GM12874 (cell line): ENCODE measurements around the gene ANKHD1.

Experiments
- TF ChIP-seq, protein P1 (sequence below): IDR thresholded peaks from 2 replicates; pipeline ENCODE4 v1.5.1; 2011; ENCODE audit warnings: low read depth, mild to moderate bottlenecking, control low read depth, low read length, moderate library complexity; ENCODE audit not compliant: insufficient read depth

Gene ANKHD1

DNA sequence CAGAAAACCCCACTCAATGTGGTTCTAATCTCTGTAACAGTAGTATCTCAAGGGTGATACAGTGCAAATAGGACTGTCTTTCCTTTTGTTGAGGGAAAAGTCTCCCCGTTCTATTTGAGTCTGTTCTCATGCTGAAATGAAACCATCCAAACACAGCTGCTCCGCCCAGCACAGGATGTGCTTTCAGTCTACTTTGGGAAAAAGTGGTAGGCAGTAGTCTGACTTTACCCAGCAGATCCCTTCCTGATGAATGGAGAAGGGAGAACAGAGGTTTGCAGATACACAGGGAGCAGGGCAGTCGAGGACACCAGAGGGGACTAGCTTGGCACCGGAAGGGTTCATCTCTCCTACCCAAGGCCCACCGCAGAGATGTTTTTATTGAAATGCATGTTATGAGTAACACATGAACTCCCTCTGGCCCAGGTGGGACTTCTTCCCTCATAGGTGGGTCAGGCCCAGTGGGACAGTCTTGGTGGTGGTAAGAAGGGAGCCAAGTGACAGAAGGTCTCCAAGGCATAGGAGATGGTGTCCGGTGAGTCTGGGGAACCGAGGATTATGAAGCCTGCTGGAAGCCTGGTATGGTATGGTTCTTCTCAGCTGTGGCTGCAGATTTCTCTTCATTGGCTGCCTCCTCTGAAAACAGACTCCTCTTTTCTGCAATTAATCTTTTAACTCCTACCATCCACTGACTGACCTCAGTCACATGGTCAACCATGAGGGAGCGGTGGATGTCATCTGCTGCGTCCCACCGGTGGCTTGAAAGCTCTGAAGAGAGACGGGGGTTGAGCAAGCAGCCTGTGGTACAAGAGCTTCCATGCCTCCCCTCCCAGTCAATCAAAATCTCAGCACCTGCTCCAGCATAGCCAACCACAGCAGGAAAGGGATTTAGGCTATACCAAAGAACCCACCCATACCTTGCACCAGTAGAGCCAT, 148.8 kb downstream of the ANKHD1 start:
- TF ChIP-seq, protein P1, sequence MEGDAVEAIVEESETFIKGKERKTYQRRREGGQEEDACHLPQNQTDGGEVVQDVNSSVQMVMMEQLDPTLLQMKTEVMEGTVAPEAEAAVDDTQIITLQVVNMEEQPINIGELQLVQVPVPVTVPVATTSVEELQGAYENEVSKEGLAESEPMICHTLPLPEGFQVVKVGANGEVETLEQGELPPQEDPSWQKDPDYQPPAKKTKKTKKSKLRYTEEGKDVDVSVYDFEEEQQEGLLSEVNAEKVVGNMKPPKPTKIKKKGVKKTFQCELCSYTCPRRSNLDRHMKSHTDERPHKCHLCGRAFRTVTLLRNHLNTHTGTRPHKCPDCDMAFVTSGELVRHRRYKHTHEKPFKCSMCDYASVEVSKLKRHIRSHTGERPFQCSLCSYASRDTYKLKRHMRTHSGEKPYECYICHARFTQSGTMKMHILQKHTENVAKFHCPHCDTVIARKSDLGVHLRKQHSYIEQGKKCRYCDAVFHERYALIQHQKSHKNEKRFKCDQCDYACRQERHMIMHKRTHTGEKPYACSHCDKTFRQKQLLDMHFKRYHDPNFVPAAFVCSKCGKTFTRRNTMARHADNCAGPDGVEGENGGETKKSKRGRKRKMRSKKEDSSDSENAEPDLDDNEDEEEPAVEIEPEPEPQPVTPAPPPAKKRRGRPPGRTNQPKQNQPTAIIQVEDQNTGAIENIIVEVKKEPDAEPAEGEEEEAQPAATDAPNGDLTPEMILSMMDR: no peak

DNA sequence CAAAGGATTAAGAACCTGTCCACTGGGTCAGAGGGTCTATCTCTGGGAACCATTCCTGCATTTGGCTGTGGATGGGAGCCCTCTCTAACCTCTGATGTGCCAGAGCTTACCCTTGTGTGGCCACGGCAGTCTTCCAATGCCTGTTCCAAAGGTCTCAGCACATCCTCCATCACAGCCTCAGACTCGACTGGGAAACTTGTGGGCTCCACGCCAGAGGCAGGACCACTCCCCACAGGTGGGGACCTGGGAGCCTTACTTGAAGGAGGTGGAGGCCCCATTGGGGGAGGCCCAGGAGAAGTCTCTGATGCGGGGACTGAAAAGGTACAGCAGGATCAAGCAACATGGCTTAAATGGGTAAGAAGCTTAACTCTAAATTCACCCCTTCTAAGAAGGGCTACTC, 150.2 kb downstream of the ANKHD1 start:
- TF ChIP-seq, protein P1: no peak

DNA sequence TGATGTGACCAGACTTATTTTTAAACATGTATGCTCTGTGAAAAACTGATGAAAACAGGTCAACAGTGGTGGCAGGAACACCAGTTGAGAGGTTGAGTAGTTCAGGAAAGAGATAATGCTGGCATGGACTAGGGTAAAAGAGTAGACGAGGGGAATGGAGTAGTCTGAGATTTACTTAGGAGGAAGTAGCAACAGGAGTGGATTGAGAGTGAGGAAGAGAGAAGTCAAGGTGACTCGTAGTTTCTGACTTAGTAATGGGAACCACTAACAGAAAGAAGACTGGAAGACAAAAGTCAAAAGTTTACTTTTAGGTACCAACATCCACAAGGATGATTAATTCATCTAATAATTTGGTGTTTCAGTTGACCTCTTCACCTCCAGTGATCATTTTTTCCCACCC, 152.0 kb downstream of the ANKHD1 start:
- TF ChIP-seq, protein P1: no peak

DNA sequence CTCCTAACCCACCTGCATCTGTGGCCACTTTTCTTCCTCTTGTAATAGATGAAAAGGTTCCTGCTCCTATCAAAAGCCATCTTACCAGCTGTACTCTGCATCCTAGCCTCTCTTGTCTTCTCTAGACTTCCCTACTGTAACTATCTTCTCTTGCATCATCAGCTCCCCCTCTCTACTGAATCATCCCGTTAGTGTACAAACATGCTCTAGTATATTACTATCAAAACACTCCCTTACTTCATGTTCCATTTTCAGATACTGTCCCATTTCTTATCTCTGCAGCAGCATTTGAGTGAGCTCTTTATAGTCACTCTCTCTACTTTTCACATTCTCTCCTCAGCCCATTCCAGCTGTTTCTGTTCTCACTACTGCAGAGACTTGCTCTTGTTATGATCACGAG, 152.8 kb downstream of the ANKHD1 start:
- TF ChIP-seq, protein P1: no peak

GRCh38 chr5:140555747-140556312, 154.2 kb downstream of the ANKHD1 start:
- TF ChIP-seq, protein P1: no peak

- TF ChIP-seq, protein P1: no peak
Observed at GRCh38 chr5:140556438-140556837, 154.8 kb downstream of the ANKHD1 start.

DNA sequence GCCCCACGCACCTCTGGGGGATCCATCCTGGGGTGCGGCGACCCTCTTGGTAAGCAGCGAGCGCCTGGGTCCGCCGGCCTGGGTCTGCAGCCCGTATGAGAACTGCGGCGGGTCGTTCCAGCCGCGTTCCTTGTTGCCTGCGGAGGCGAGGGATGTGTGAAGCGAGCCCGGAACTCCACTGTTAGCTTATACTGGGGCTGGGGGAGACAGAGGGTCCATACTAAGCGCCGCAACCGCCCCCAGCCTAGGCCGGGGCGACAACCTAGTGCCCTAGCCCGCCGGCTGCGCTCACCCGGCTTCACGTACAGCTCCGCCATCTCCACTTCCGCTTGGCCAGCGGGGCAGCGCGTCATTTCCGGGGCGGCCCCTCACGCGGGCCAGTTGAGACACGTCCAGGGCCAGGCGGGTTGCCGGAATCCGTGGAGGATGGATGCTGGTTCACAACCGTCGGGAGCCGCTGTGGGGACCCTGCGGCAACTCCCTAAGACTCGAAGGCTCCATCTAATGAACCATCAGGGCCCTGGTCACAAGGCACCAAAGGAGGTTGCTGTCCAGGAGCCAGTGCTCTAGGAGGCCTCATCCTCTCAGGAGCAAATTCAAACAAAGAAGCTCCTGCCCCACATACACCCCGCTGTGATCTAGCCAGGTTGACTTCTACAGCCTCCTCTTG, 155.6 kb downstream of the ANKHD1 start, which contains the start of gene SRA1:
Gene SRA1, minus strand, starts transcription at position 338 of the 670 bp plus-strand sequence. Its CDS starts 21 bp downstream, at position 317.
- TF ChIP-seq, protein P1: no peak
